Ovary (tissue), 9 donors: Measurements from ENCODE around the gene PCSK5. TPM values are rescaled to one million over a fixed set of nuclear protein-coding genes. Genes with fewer than 3 reads are reported as not detected.

Experiments used
- DNase-seq, 5 donors: peaks; one replicate each; pipeline ENCODE4 v3.0.0-alpha.2; 2019 to 2020
- H3K27ac ChIP-seq, 2 donors: fragments of 200-600 bp; one replicate each; pipeline versions ENCODE4 v1.5.1 to v1.8.0; 2019 to 2022
- H3K27me3 ChIP-seq: fragments of 200-600 bp; one replicate; pipeline ENCODE4 v1.8.0; 2022
- H3K36me3 ChIP-seq: fragments of 200-600 bp; sonication (generic); one replicate; pipeline ENCODE4 v1.5.1; 2019
- H3K4me1 ChIP-seq: one replicate; pipeline ENCODE4 v1.8.1; 2013; ENCODE audit warnings: mild to moderate bottlenecking, moderate library complexity; ENCODE audit not compliant: insufficient read depth
- H3K4me3 ChIP-seq: fragments of 200-600 bp; sonication (generic); one replicate; pipeline ENCODE4 v1.5.1; 2017
- H3K9me3 ChIP-seq, 2 donors: fragments of 200-600 bp in 1 of 2; sonication (generic) in 1 of 2; one replicate each; pipeline versions ENCODE4 v1.5.1 to v1.8.1; 2013 to 2019; ENCODE audit warnings: mild to moderate bottlenecking in 1 of 2, moderate library complexity in 1 of 2
- EP300 ChIP-seq: sonication (generic); formaldehyde crosslinking; IDR thresholded peaks from one replicate; pipeline ENCODE4 v1.6.1; 2017; ENCODE audit warnings: antibody characterized with exemption
- POLR2A ChIP-seq: fragments of 450-650 bp; IDR thresholded peaks from one replicate; pipeline ENCODE4 v1.6.1; 2017; ENCODE audit warnings: antibody characterized with exemption, mild to moderate bottlenecking, moderate library complexity
- WGBS, 3 donors: extraction: QIAGEN DNeasy Blood & Tissue Kit in 1 of 3; methylation state at CpG; one replicate each; pipeline versions ENCODE4 v1.1.5 to v1.1.7; 2013 to 2017; 5-methylcytosine and 5-hydroxymethylcytosine counted together
- intact Hi-C, 4 donors: fragments of 100-400 bp; cut with DNase I; formaldehyde crosslinking; loops; one replicate each; pipeline versions ENCODE4 v1.11.0 to v1.15.1; 2022 to 2023
- polyA plus RNA-seq, 2 donors: library from polyadenylated mRNA; stranded (reverse); fragments of 200-250 nt in 1 of 2; fragments of 350-450 nt in 1 of 2; fragmentation: Illumina TruSeq in 1 of 2; extraction: RNeasy Lipid Tissue Mini Kit (QIAGEN cat#74804) in 1 of 2; gene quantifications; one replicate each; pipeline ENCODE4 v1.2.3, GENCODE V29; 2013 to 2014
- total RNA-seq, 7 donors: library from RNA; depleted of rRNA in 2 of 7; stranded (reverse); fragments of >200 nt in 2 of 7; fragmentation: NEBNext Ultra II Directional in 3 of 7; extraction: Animal tissue kit (Norgen Biotek cat#: 25700) in 3 of 7; gene quantifications; one replicate each; pipeline versions ENCODE4 v1.1.0 to v1.2.4, GENCODE V29; 2016 to 2023
- TF ChIP-seq, protein P1 (sequence below), 3 donors: fragments of 450-650 bp in 2 of 3; fragments of 200-600 bp in 1 of 3; IDR thresholded peaks; one replicate each; pipeline versions ENCODE4 v1.5.1 to v1.8.0; 2016 to 2022; ENCODE audit warnings: antibody characterized with exemption in 3 of 3, mild to moderate bottlenecking in 1 of 3
- donor health status: DM: no; HTN: no; CAD: no; lungs with moderate emphysema.
- donor health status: DM: no; HTN: no; CAD: no.
- donor health status: Bipolar disorder and iron deficiency.
- donor health status: DM: yes; HTN: yes; CAD: no.
- donor health status: DM: no; HTN: no; CAD: no.
- donor health status: DM: yes; HTN: yes; CAD: no.

PCSK5 gene
- total and polyA plus RNA-seq, 9 donors: 12.7 to 41.8 (median 28.3) TPM

DNA sequence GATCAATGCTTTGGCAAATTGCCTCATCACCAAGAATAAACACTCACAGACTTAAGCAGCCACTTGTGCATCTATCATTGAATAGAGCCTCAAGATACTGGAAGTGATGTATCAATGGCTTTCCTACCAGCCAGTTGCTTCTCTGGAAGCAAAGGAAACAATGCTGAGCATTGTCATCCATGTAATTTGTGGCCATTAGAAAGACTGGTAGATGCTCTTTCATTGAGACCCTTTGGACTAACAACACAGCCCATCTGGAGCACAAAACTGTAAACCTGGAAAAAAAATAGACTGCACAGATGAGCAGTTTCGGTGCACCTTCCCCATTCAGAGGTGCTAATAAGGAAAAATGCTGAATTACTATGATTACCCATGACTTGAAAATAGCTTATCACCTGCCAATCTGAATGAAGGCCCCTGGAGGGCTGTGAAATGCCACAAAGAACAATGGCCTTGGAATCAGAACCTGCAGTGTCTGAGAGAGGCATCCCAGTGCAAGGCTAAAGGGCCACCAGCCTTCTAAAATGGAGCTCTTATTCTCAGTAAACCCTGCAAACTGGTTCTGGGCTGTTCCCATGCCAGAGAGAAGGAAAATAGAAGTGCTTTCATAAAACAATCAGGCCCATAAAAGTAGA lies 376.3 kb downstream of the PCSK5 start:
- H3K9me3 ChIP-seq: no peaks in the 10 kb centered on the region
- H3K4me1 ChIP-seq: peaks cover 8% of the 10 kb centered on the region
- no peaks in the 10 kb centered on the region for H3K36me3 ChIP-seq
- no peak for DNase-seq
- H3K27me3 ChIP-seq: no peaks in the 10 kb centered on the region
- no peak for TF ChIP-seq EP300
- TF ChIP-seq POLR2A: no peak
- TF ChIP-seq, protein P1, sequence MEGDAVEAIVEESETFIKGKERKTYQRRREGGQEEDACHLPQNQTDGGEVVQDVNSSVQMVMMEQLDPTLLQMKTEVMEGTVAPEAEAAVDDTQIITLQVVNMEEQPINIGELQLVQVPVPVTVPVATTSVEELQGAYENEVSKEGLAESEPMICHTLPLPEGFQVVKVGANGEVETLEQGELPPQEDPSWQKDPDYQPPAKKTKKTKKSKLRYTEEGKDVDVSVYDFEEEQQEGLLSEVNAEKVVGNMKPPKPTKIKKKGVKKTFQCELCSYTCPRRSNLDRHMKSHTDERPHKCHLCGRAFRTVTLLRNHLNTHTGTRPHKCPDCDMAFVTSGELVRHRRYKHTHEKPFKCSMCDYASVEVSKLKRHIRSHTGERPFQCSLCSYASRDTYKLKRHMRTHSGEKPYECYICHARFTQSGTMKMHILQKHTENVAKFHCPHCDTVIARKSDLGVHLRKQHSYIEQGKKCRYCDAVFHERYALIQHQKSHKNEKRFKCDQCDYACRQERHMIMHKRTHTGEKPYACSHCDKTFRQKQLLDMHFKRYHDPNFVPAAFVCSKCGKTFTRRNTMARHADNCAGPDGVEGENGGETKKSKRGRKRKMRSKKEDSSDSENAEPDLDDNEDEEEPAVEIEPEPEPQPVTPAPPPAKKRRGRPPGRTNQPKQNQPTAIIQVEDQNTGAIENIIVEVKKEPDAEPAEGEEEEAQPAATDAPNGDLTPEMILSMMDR (IDR thresholded peaks at IDR 0.05): no peak
- intact Hi-C loops: no loop called here
- 95 to 96% (median 96%) methylated on average over 1 of the region's 1 CpG for WGBS, 3 donors
- no peak overlapping the region for H3K4me3 ChIP-seq
- H3K27ac ChIP-seq: no peak overlapping the region

DNA sequence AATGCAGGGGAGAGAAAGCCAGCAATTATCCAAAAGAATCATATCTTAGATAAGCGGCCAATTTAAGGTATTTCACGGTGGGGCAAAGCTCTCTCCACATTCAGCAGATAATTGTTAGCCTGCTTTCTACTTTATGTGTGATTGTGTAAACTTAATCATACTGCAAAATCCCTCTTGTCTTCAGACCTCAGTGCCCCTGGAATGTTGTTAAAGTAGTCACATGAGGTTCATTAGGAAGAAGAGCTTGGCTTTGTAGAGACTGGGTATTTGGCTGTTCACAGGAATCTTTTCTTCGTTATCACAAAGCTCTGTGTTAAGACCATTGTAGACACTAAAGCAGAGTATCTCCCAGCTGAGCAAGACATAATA lies 376.8 kb downstream of the PCSK5 start:
- Histone ChIP-seq H3K36me3 (no peaks in the 10 kb centered on the region), H3K27me3 (no peaks in the 10 kb centered on the region), H3K9me3 (no peaks in the 10 kb centered on the region), H3K27ac (peak overlapping the region in 1 of 2 donors; percentile 70), H3K4me1 (peaks cover 8% of the 10 kb centered on the region), H3K4me3 (no peak overlapping the region)
- DNase-seq: no peak
- TF ChIP-seq, protein P1 (IDR thresholded peaks at IDR 0.05): no peak
- TF ChIP-seq EP300 (no peak), POLR2A (no peak)
- intact Hi-C loops: no loop called here
- 33 to 46% (median 40%) methylated on average over 3 of the region's 3 CpGs for WGBS, 3 donors

DNA sequence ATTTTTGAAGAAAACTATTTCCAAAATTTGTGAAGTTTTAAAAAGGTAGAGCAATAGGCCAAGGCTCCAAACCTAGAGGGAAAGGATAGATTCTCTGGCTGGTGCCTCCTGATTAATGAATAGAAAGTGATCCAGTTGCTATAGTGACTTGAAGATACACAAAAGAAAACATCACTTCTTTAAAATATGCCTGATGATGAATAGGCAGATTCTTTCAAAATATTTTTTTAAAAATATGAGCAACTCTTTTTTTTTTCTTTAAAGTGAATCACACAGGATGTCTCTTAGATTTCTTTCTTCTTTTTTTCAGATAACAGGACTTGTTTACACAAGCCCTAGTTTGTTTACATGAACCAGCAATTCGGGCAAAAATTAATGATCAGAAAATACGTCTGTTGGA lies 379.3 kb downstream of the PCSK5 start:
- intact Hi-C loops: loop anchor here in 1 of 4 donors (10.0 kb wide), 1 partner anchor 375 kb away; the partner anchor contains the start of gene PCSK5
- no peak for DNase-seq
- H3K4me3 ChIP-seq: no peak overlapping the region
- H3K27me3 ChIP-seq: no peaks in the 10 kb centered on the region
- 3 to 11% (median 4%) methylated on average over 2 of the region's 2 CpGs for whole genome bisulfite sequencing, 3 donors
- no peak for TF ChIP-seq POLR2A
- TF ChIP-seq, protein P1 (IDR thresholded peaks at IDR 0.05): no peak
- no peak for TF ChIP-seq EP300
- no peaks in the 10 kb centered on the region for H3K9me3 ChIP-seq
- H3K4me1 ChIP-seq: peaks cover 8% of the 10 kb centered on the region
- no peaks in the 10 kb centered on the region for H3K36me3 ChIP-seq
- H3K27ac ChIP-seq: peak overlapping the region in 1 of 2 donors; percentile 70

DNA sequence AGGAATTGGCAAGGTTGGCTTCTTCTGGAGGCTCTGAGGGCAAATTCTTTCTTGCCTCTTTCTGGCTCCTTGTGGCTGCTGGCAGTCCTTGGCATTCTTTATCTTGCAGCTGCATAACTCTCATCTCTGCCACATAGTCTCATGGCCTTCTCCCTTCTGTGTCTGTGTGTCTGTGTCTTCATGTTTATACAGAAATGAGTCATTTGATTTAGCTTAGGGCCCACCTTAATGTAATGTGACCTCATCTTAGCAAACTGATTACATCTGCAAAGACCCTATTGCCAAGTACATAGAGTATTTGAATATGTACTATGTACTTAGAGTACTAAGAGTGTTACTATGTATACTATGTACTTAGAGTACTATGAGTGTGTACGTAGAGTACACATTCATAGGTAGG lies 381.3 kb downstream of the PCSK5 start:
- intact Hi-C loops: loop anchor here in 1 of 4 donors (10.0 kb wide), 1 partner anchor 377 kb away; the partner anchor contains the start of gene PCSK5
- H3K9me3 ChIP-seq: no peaks in the 10 kb centered on the region
- WGBS, 3 donors: 89 to 100% (median 97%) methylated on average over 1 of the region's 1 CpG
- no peaks in the 10 kb centered on the region for H3K36me3 ChIP-seq
- no peak for DNase-seq
- TF ChIP-seq EP300 (no peak), POLR2A (no peak)
- TF ChIP-seq, protein P1 (IDR thresholded peaks at IDR 0.05): no peak
- H3K4me1 ChIP-seq: peaks cover 7% of the 10 kb centered on the region
- no peaks in the 10 kb centered on the region for H3K27me3 ChIP-seq
- no peak overlapping the region for H3K27ac ChIP-seq
- no peak overlapping the region for H3K4me3 ChIP-seq
